NK-92 treated with Interleukin-12 subunit alpha and Interleukin-12 subunit beta, amount 100 ng/mL, for 24 hours (cell line): Measurements from ENCODE around the gene SARDH.

ENCODE experiments used
- DNase-seq: peaks from one replicate; lab custom pipeline; 2025; lab: John Stamatoyannopoulos, UW

The SARDH gene

DNA sequence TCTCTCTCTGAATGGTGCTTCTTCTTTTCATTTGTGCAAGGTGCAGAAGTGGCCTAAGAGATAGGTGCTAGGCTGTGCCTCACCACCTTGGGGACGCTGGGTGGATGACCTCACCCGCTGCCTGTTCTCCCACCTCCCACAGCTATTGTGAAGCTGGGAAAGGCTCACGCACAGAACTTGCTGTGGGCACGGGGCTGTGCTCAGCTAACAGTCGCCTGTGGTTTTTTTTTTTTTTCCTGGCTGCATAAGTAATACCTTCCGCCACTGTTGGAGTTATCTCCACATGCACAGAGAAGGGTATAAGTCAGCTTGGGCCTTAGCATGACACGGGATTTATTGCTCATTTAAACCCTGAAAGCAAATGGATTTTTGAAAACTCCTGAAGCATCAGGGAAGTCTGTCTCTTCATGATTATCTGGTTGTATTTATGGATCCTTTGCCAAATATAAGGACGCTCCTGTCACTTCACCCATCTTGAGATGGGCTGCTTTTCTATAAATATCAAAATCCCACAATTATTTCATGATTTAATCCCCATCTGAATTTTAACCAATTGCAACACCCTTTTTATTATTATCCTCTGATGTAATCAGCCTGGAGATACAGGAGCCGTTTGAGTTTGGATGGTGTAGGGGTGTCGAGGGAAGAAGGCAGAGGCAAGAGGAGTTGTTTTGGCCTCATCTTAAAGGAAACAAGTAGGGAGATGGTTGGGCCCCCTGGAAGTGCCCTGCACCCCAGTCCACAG is 93.0 kb downstream of the SARDH start:
- no peak for DNase-seq

DNA sequence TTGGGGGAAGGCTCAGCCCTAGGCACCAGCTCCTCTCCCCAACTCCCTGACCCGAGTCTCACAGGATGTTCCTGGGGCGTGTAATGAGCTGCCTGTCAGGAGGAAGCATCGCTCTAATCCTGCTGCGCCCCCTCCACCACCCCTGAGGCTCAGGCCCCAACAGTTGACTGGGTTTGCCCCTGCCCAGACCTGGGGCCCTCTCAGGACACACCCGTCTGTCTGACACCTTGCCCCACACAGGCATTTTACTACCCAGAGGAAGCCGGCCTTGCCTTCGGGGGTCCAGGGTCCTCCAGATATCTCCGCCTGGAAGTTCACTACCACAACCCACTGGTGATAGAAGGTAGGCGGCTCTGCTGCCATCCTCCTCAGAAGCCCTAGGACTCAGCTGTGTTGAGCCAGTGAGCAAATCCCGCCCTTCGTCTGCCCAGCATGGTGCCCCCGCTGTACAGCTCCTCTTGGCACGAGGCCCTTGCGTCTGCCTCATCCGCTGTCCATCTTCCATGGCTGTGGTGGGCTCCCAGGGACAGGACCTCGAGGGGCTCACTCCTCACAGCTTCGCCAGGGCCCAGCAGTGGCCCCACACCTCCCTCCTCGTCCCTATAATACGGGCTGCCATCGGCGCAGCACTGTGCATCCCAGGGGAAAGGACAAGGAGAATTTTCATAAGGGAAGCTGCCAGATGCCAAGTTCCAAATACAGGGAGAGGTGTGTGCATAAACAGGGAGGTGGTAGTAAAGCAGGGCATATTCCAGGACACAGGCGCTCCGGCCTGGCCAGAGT is 94.0 kb downstream of the SARDH start:
- no peak for DNase-seq

DNA sequence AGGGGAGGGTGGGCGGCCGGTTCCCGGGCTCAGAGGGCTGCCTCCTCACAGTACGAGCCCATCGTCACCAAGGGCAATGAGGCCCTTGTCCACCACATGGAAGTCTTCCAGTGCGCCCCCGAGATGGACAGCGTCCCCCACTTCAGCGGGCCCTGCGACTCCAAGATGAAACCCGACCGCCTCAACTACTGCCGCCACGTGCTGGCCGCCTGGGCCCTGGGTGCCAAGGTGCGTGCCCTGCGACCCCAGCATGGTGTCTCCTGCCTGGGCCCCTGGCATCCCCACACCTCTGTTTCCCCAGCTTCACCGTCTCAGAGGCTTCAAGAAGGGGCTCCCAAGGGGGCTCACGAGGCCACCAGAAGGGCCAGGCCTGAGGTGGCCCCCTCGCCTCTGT is 94.8 kb downstream of the SARDH start:
- no peak for DNase-seq

GRCh38 chr9:133642708-133643361 is 95.3 kb downstream of the SARDH start:
- DNase-seq, result no peak

GRCh38 chr9:133641861-133642595 is 96.1 kb downstream of the SARDH start:
- DNase-seq, result no peak

DNA sequence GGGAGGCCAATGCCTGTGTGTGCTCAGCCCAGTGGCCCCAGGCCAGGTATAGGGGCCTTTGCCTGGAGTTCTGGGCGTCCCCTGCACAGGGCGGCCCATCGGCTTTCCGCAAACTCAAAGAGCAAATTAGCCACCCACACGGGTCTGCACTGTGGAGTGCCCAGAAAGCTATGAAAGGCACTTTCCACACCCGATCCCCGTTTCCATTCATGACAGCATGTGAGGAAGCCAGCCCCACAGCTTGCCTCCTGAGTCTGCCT is 96.8 kb downstream of the SARDH start:
- DNase-seq, result no peak

GRCh38 chr9:133640580-133641395 is 97.4 kb downstream of the SARDH start:
- no peak for DNase-seq

DNA sequence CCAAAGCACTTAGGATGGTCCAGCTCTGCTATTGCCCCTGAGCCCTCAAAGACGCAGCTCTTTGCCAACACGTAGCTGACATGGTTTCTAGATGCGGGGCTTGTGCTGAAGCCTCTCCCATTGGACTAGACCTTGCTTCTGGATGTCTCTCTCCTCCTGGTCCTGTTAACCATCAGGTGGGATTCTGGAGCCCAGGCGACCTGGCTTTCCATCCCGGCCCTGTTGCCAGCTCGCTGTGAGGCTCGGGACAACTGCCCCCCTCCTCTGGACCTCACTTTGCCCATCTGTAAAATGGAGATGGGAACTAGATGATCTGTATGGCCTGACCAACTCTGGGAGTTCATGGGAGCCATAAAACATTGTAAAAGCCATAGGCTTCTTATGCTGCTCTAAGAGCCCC is 98.0 kb downstream of the SARDH start:
- no peak for DNase-seq

- no peak for DNase-seq
Observed at GRCh38 chr9:133639613-133640012, 98.5 kb downstream of the SARDH start.

DNA sequence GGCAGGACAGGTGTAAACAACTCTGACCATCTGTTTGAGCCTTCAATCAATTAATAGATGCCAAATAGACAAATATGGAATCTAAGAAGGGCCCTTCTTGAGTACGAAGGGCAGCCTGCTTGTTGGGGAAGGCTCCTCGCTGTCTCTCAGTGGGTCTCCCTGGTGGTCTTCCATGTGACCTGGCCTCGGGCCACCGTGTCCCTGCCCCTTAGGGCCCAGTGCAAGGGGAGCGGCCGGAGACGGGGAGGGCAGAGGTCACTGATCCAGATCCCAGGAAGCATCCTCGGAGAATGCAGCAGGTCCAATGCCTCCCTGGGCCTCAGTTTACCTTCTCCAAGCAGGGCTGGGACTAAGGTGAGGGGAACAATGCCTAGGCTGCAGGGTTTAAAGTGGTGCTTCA is 99.4 kb downstream of the SARDH start:
- DNase-seq, result no peak

DNA sequence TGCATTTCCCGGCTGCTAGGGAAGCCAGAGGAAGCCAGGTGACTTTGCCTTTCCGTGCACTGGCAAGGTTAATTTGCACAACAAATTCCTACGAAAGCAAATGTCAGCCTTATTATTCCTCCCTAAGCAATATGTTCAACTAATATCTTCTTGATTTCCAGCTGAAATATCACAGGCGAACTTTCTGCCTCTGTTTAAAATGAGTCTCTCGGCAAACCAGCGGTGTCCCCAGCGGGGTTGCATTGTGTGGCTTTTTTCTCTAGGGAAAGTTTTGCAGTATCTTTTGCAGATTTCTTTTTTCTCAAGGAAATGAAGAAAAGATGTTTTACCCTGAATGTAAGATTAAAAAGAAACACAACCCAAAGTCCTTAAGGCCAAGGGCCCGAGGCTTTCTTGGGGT is 100.1 kb downstream of the SARDH start:
- DNase-seq, result no peak

- no peak for DNase-seq
Observed at GRCh38 chr9:133637451-133638055, 100.6 kb downstream of the SARDH start.

DNA sequence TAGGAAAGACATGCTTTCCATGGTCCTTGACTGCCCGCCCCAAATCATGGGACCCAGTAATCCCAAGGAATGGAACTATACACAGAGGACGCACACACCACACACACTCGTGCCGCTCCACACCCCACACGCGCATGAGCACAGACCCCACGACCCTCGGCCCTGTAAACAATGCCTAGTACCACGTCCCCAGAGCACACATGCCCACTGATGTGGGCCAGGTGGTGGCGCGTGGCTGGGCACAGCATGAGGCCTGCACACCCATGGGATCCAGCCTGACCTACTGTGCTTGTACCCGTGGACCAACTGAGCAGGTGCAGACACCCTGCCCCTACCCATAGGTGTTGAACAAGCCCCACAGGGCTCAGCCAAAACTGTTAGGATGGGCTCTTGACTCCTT is 101.2 kb downstream of the SARDH start:
- DNase-seq, result no peak

DNA sequence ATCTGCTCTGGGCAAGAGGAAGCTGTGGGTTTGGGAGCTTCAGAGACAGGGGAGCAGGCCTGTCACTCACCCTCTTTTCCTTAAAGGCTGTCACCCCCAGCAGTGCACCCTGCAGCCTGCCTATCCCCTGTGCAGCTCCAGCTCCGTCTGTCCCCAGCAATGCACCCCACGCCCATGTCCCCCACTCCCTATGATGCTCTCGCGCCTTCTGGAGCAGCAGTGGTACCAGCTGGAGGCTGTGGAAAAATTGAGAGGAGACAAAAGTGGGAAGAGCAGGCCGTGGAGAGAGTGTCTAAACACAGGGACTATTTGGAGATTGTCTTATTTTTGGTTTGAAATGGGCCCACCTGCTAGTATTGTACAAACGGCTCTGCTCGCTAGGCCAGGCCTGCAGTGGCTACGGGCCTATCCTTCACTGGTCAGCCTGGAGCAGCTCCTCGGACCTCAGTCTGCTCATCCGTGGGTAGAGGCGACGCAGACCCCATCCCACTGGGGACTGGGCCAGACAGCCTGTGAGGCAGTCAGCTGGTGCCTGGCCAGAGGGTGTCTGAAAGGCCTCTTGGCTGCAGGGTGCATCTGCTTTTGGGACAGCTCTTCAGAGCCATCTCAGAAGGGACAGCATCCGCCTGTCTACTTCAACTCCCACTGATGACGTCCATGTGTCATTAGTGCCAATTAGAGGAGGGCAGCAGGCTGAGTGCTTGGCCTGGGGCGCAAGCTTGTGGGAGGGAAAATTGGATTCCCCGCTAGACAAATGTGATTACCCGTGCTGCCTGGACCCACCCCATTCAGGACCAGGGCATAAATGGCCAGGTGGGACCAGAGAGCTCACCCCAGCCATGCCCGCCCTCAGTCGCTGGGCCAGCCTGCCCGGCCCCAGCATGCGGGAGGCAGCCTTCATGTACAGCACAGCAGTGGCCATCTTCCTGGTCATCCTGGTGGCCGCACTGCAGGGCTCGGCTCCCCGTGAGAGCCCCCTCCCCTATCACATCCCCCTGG is 102.3 kb downstream of the SARDH start, which contains the start of gene DBH:
Gene DBH, plus strand, starts transcription at position 831 of the 999 bp plus-strand sequence. Its CDS starts 9 bp downstream, at position 840.
- DNase-seq, result no peak

DNA sequence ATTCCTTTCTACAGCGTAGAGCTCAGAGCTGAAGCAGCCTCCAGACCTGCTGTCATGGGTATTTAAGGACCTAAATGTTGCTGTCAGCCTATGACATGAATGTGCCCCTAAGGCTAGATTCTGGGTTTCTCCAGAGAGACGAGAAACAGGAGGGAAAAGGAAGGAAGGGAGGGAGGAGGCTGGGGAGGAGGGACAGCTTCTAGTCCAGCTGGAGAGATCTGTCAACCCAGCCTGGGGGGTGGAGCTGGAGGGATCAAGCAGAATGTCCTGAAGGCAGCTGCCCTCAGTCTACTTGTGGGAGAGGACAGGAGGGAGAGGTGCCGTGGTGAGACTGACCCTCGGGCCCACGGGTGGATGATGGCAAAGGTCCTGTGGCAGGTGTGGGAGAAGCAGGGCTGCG is 103.1 kb downstream of the SARDH start:
- no peak for DNase-seq

DNA sequence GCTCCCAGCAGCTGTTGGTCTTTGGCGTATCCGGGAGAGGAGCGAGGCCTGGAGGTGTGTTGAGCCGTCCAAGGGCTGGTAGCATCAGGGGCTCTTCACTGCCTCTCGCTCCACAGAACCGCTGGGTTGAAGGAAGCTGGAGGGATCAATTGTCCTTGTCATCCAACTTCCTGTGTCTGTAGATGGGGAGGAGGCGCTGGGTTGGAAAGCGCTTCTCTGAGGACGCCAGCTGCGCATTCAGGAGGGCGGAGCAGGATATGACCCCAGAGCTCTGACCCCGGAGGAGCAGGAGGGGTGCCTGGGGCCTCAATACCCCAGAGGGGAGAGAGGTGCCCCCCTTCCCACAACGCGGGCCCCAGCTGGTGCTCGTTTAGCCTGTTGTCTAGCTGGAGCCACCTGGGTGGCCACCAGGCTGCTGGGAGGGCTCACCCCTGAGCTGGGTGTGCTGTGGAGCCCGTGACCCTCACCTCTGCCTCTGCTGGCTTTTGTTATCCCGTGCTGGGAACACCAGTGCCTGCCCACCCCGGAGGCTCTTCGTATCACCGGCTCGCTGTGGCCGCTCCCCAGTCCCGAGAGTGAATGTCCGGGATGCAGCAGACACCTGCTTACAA is 104.0 kb downstream of the SARDH start:
- DNase-seq, result no peak

GRCh38 chr9:133633681-133634080 is 104.5 kb downstream of the SARDH start:
- DNase-seq, result no peak

DNA sequence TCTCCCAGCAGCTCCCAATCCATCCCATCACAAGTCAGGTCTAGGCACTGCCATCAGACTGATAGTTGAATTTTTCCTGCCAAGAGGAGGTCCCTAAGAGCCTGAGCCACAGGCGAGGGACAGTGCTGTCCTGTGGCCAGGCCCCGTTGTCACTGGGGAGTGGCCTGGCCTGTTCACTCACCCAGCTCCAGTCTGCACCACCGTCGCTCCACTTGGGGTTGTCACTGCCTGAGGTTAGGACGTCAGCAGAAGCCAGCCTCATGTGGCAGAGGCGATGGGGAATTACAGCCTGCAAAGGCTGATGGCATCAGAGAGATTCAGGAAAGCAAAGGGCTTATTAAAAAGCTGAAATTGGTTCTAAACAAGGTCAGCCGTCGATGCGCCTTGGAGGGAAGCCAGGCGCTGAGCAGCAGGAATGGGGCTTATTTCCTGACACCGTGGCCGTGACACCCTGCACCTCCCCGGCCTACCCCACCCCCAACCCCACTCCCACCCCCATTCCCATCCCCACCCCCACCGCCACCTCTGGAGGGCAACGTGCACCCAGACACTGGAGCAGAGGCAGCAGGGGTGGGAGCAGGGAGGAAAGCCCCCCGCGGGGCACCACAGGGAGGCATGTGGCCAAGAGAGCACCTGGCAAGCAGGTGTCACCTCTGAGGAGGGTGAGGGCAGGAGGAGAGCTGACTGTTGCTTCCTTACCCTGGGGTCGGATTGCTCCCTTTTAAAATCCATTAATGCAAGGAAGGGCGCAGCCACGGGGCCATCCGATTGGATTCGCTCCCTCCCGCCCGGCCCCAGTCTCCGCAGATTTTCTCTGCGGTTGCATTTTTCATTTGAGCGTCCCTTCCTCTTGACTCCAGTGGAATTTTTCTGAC is 105.1 kb downstream of the SARDH start:
- DNase-seq, result no peak

GRCh38 chr9:133631111-133631510 is 107.0 kb downstream of the SARDH start:
- no peak for DNase-seq
